GM06990 (cell line): ENCODE results near the gene ZNRF1.

Experiments used
- DNase-seq: peaks from one replicate; pipeline ENCODE4 v3.0.0-alpha.2; 2011; ENCODE audit not compliant: insufficient read length; ENCODE audit errors: extremely low read depth
- H3K27me3 ChIP-seq: replicated peaks from 2 replicates; pipeline ENCODE4 v1.6.0; 2011; ENCODE audit warnings: low read length; ENCODE audit not compliant: control insufficient read depth, insufficient read depth
- H3K36me3 ChIP-seq: 2 replicates; pipeline ENCODE4 v1.5.1; 2011; ENCODE audit warnings: low read length; ENCODE audit not compliant: control insufficient read depth, insufficient read depth
- H3K4me3 ChIP-seq: replicated peaks from 2 replicates; pipeline ENCODE4 v1.5.1; 2011; ENCODE audit warnings: low read depth, mild to moderate bottlenecking, control low read depth, low read length
- CTCF ChIP-seq: IDR thresholded peaks from 2 replicates; pipeline ENCODE4 v1.5.1; 2011; ENCODE audit warnings: low read length, control low read depth, mild to moderate bottlenecking, inconsistent platforms; ENCODE audit not compliant: insufficient read depth, poor library complexity, severe bottlenecking

The ZNRF1 gene

GRCh38 chr16:75092777-75093176, 94.0 kb downstream of the ZNRF1 start:
- no peak overlapping the region for H3K4me3 ChIP-seq
- no peak for TF ChIP-seq CTCF
- no peaks in the 10 kb centered on the region for H3K27me3 ChIP-seq
- H3K36me3 ChIP-seq = peaks cover 4% of the 10 kb centered on the region
- DNase-seq = no peak

- peaks cover 4% of the 10 kb centered on the region for H3K36me3 ChIP-seq
- H3K27me3 ChIP-seq = no peaks in the 10 kb centered on the region
- DNase-seq = no peak
- TF ChIP-seq CTCF = no peak
- H3K4me3 ChIP-seq = no peak overlapping the region
Observed at GRCh38 chr16:75093598-75094540, 95.0 kb downstream of the ZNRF1 start.

- H3K27me3 ChIP-seq = no peaks in the 10 kb centered on the region
- TF ChIP-seq CTCF = no peak
- no peak for DNase-seq
- no peak overlapping the region for H3K4me3 ChIP-seq
- H3K36me3 ChIP-seq = peaks cover 4% of the 10 kb centered on the region
Observed at GRCh38 chr16:75095204-75095621, 96.4 kb downstream of the ZNRF1 start.

GRCh38 chr16:75096656-75097055, 97.8 kb downstream of the ZNRF1 start:
- no peak for DNase-seq
- peaks cover 4% of the 10 kb centered on the region for H3K36me3 ChIP-seq
- H3K27me3 ChIP-seq = no peaks in the 10 kb centered on the region
- H3K4me3 ChIP-seq = no peak overlapping the region
- TF ChIP-seq CTCF = no peak

- no peak for DNase-seq
- Histone ChIP-seq H3K4me3 (no peak overlapping the region), H3K27me3 (no peaks in the 10 kb centered on the region), H3K36me3 (peaks cover 4% of the 10 kb centered on the region)
- TF ChIP-seq CTCF = no peak
Observed at GRCh38 chr16:75097191-75097761, 98.5 kb downstream of the ZNRF1 start.
